Lower lobe of right lung (tissue), 2 donors: ENCODE results near the gene CEP112. TPM values are rescaled to one million over a fixed set of nuclear protein-coding genes. Genes with fewer than 3 reads are reported as not detected.

Source experiments
- ATAC-seq, 2 donors: fragments of 200-7000 bp; cut with Tn5 transposase; one replicate each; pipeline ENCODE4 v1.9.1; 2020 to 2022; ENCODE audit warnings: mild to moderate bottlenecking in 2 of 2, moderate library complexity in 2 of 2
- DNase-seq: peaks from one replicate; pipeline ENCODE4 v3.0.0-alpha.2; 2020
- H3K27ac ChIP-seq: fragments of 200-600 bp; one replicate; pipeline ENCODE4 v1.8.0; 2022
- H3K27me3 ChIP-seq: fragments of 200-600 bp; one replicate; pipeline ENCODE4 v1.8.0; 2022; ENCODE audit warnings: low read depth
- H3K36me3 ChIP-seq: fragments of 200-600 bp; one replicate; pipeline ENCODE4 v1.8.0; 2022; ENCODE audit warnings: mild to moderate bottlenecking
- H3K4me1 ChIP-seq: fragments of 200-600 bp; one replicate; pipeline ENCODE4 v1.8.0; 2022
- H3K4me3 ChIP-seq: fragments of 200-600 bp; one replicate; pipeline ENCODE4 v1.8.0; 2022; ENCODE audit warnings: mild to moderate bottlenecking
- H3K9me3 ChIP-seq: fragments of 200-600 bp; one replicate; pipeline ENCODE4 v1.8.0; 2022
- CTCF ChIP-seq: fragments of 200-600 bp; IDR thresholded peaks from one replicate; pipeline ENCODE4 v1.8.0; 2022; ENCODE audit warnings: antibody characterized with exemption, mild to moderate bottlenecking
- intact Hi-C: fragments of 100-400 bp; cut with DNase I; formaldehyde crosslinking; loops from one replicate; pipeline ENCODE4 v1.11.0; 2022
- total RNA-seq: library from RNA; stranded (reverse); fragmentation: NEBNext Ultra II Directional; extraction: Animal tissue kit (Norgen Biotek cat#: 25700); gene quantifications from one replicate; pipeline ENCODE4 v1.2.1, GENCODE V29; 2021
- donor health status: DM: no; HTN: yes; CAD: no; lungs with severe emphysema.

CEP112 gene
- total RNA-seq, 1 donor from 2014 or later = 30.1 TPM

- H3K9me3 ChIP-seq = no peaks in the 10 kb centered on the region
- no peak for ATAC-seq
- no peaks in the 10 kb centered on the region for H3K36me3 ChIP-seq
- no peaks in the 10 kb centered on the region for H3K27me3 ChIP-seq
- no peak overlapping the region for H3K27ac ChIP-seq
- no peaks in the 10 kb centered on the region for H3K4me1 ChIP-seq
- DNase-seq = no peak
- H3K4me3 ChIP-seq = no peak overlapping the region
- TF ChIP-seq CTCF = no peak
- intact Hi-C loops = no loop called here
These were observed 521.1 kb downstream of the CEP112 start for GRCh38 chr17:65670667-65671371.

- Histone ChIP-seq H3K4me3 (no peak overlapping the region), H3K27ac (no peak overlapping the region), H3K4me1 (no peaks in the 10 kb centered on the region), H3K9me3 (no peaks in the 10 kb centered on the region), H3K36me3 (no peaks in the 10 kb centered on the region), H3K27me3 (no peaks in the 10 kb centered on the region)
- no peak for ATAC-seq
- no peak for DNase-seq
- intact Hi-C loops = no loop called here
- TF ChIP-seq CTCF = no peak
These were observed 523.7 kb downstream of the CEP112 start for GRCh38 chr17:65668211-65668610.

GRCh38 chr17:65667656-65668055 lies 524.3 kb downstream of the CEP112 start:
- Histone ChIP-seq H3K27me3 (no peaks in the 10 kb centered on the region), H3K27ac (no peak overlapping the region), H3K36me3 (no peaks in the 10 kb centered on the region), H3K9me3 (no peaks in the 10 kb centered on the region), H3K4me3 (no peak overlapping the region), H3K4me1 (no peaks in the 10 kb centered on the region)
- no peak for DNase-seq
- intact Hi-C loops = no loop called here
- ATAC-seq = no peak
- TF ChIP-seq CTCF = no peak

GRCh38 chr17:65666876-65667321 lies 525.0 kb downstream of the CEP112 start:
- intact Hi-C loops = no loop called here
- Histone ChIP-seq H3K27me3 (no peaks in the 10 kb centered on the region), H3K36me3 (no peaks in the 10 kb centered on the region), H3K4me3 (no peak overlapping the region), H3K27ac (no peak overlapping the region), H3K9me3 (no peaks in the 10 kb centered on the region), H3K4me1 (no peaks in the 10 kb centered on the region)
- no peak for ATAC-seq
- no peak for TF ChIP-seq CTCF
- DNase-seq = no peak

GRCh38 chr17:65665966-65666365 lies 526.0 kb downstream of the CEP112 start:
- intact Hi-C loops = no loop called here
- Histone ChIP-seq H3K27ac (no peak overlapping the region), H3K36me3 (no peaks in the 10 kb centered on the region), H3K4me1 (no peaks in the 10 kb centered on the region), H3K27me3 (no peaks in the 10 kb centered on the region), H3K4me3 (no peak overlapping the region), H3K9me3 (no peaks in the 10 kb centered on the region)
- no peak for DNase-seq
- no peak for TF ChIP-seq CTCF
- ATAC-seq = no peak
